B cell (primary cell): ENCODE data around the gene NOL9.

Source experiments
- EZH2 ChIP-seq: IDR thresholded peaks from 2 replicates; pipeline ENCODE4 v1.6.1; 2012; ENCODE audit warnings: borderline replicate concordance, low read depth, mild to moderate bottlenecking, moderate library complexity, low read length; ENCODE audit not compliant: insufficient read depth, poor library complexity, severe bottlenecking
- TF ChIP-seq, protein P1 (sequence below): fragments of 200-600 bp; IDR thresholded peaks from one replicate; pipeline ENCODE4 v1.8.0; 2022; ENCODE audit warnings: antibody characterized with exemption, mild to moderate bottlenecking

DNA sequence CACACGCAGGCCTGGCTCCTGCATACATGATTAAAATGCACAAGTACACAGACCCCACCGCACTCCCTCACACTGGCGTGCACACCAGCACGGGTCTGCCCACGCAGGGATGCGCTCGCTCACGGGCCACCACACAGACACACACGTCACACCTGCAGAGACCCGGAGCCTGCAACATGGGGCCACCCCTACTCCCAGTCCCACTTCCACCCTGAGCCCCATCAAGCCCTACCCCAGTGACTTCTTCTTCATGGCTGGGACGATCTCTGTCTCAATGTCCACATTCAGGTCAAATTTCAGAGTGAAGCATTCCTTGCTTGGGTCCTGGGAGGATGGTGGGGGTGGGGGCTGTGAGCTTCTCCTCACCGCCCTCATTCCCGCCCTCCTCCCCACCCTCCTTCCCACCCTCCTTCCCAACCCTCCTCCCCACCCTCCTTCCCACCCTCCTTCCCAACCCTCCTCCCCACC is 79.5 kb downstream of the NOL9 start:
- TF ChIP-seq, protein P1, sequence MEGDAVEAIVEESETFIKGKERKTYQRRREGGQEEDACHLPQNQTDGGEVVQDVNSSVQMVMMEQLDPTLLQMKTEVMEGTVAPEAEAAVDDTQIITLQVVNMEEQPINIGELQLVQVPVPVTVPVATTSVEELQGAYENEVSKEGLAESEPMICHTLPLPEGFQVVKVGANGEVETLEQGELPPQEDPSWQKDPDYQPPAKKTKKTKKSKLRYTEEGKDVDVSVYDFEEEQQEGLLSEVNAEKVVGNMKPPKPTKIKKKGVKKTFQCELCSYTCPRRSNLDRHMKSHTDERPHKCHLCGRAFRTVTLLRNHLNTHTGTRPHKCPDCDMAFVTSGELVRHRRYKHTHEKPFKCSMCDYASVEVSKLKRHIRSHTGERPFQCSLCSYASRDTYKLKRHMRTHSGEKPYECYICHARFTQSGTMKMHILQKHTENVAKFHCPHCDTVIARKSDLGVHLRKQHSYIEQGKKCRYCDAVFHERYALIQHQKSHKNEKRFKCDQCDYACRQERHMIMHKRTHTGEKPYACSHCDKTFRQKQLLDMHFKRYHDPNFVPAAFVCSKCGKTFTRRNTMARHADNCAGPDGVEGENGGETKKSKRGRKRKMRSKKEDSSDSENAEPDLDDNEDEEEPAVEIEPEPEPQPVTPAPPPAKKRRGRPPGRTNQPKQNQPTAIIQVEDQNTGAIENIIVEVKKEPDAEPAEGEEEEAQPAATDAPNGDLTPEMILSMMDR: no peak
- TF ChIP-seq EZH2: no peak
